Osteocyte (in vitro differentiated cells): ENCODE results near the gene TNIP3. TPM values are rescaled to one million over a fixed set of nuclear protein-coding genes. Genes with fewer than 3 reads are reported as not detected.

Experiments
- DNase-seq: peaks from one replicate; pipeline ENCODE4 v3.0.0; 2021; ENCODE audit warnings: mixed read lengths; ENCODE audit not compliant: unreplicated experiment; ENCODE audit errors: extremely low spot score
- H3K27ac Mint-ChIP-seq: one replicate; pipeline ENCODE4 v1.8.0; 2021; ENCODE audit warnings: mild to moderate bottlenecking, mixed read lengths; ENCODE audit not compliant: unreplicated experiment
- H3K27me3 Mint-ChIP-seq: one replicate; pipeline ENCODE4 v1.8.0; 2021; ENCODE audit warnings: mixed read lengths; ENCODE audit not compliant: unreplicated experiment
- H3K36me3 Mint-ChIP-seq: one replicate; pipeline ENCODE4 v1.8.0; 2021; ENCODE audit warnings: mixed read lengths; ENCODE audit not compliant: unreplicated experiment
- H3K4me1 Mint-ChIP-seq: one replicate; pipeline ENCODE4 v1.8.0; 2021; ENCODE audit warnings: mixed read lengths; ENCODE audit not compliant: unreplicated experiment
- H3K4me3 Mint-ChIP-seq: one replicate; pipeline ENCODE4 v1.8.0; 2021; ENCODE audit warnings: mild to moderate bottlenecking, moderate library complexity, mixed read lengths; ENCODE audit not compliant: unreplicated experiment
- H3K9me3 Mint-ChIP-seq: one replicate; pipeline ENCODE4 v1.8.0; 2021; ENCODE audit warnings: mixed read lengths; ENCODE audit not compliant: unreplicated experiment
- CTCF ChIP-seq: fragments of 200-600 bp; sonication (generic); IDR thresholded peaks from 2 replicates; pipeline ENCODE4 v1.5.0; 2021; ENCODE audit warnings: antibody characterized with exemption, mild to moderate bottlenecking, moderate library complexity
- total RNA-seq: library from RNA; stranded (reverse); gene quantifications from 2 replicates; pipeline ENCODE4 v1.2.1, GENCODE V29; 2021

The TNIP3 gene
- total RNA-seq, 1 donor from 2014 or later = not detected

GRCh38 chr4:121166976-121167375, 2.9 kb upstream of the TNIP3 start:
- no peak overlapping the region for H3K4me3 Mint-ChIP-seq
- H3K27ac Mint-ChIP-seq = no peak overlapping the region
- no peaks in the 10 kb centered on the region for H3K36me3 Mint-ChIP-seq
- TF ChIP-seq CTCF = no peak
- no peak for DNase-seq
- H3K9me3 Mint-ChIP-seq = no peaks in the 10 kb centered on the region
- H3K27me3 Mint-ChIP-seq = no peaks in the 10 kb centered on the region
- H3K4me1 Mint-ChIP-seq = no peaks in the 10 kb centered on the region

GRCh38 chr4:121165206-121165605, 1.1 kb upstream of the TNIP3 start:
- no peak for DNase-seq
- Mint-ChIP-seq H3K27me3 (no peaks in the 10 kb centered on the region), H3K9me3 (no peaks in the 10 kb centered on the region), H3K4me3 (no peak overlapping the region), H3K27ac (no peak overlapping the region), H3K36me3 (no peaks in the 10 kb centered on the region), H3K4me1 (no peaks in the 10 kb centered on the region)
- TF ChIP-seq CTCF = no peak

GRCh38 chr4:121156822-121157769, 7.0 kb downstream of the TNIP3 start:
- Mint-ChIP-seq H3K9me3 (no peaks in the 10 kb centered on the region), H3K4me1 (peaks cover 13% of the 10 kb centered on the region), H3K27me3 (no peaks in the 10 kb centered on the region), H3K27ac (no peak overlapping the region), H3K4me3 (peak overlapping the region; percentile 85), H3K36me3 (no peaks in the 10 kb centered on the region)
- TF ChIP-seq CTCF = no peak
- DNase-seq = no peak

- Mint-ChIP-seq H3K4me1 (peaks cover 13% of the 10 kb centered on the region), H3K27ac (no peak overlapping the region)
- DNase-seq = no peak
These were observed 8.2 kb downstream of the TNIP3 start for GRCh38 chr4:121155893-121156292.

More at GRCh38 chr4:121155893-121156292, 8.2 kb downstream of the TNIP3 start:
- H3K4me3 Mint-ChIP-seq = peak overlapping the region; percentile 85
- H3K9me3 Mint-ChIP-seq = no peaks in the 10 kb centered on the region
- H3K36me3 Mint-ChIP-seq = no peaks in the 10 kb centered on the region
- no peaks in the 10 kb centered on the region for H3K27me3 Mint-ChIP-seq
- no peak for TF ChIP-seq CTCF
